DOHH2 (cell line): Measurements from ENCODE around the gene CDC37L1.

Experiments used
- H3F3A ChIP-seq: fragments of 200-600 bp; sonication (generic), shearing (Covaris generic); 2 replicates; pipeline ENCODE4 v1.6.0; 2016; ENCODE audit warnings: antibody characterized with exemption, mild to moderate bottlenecking; ENCODE audit not compliant: control insufficient read depth, insufficient read depth
- H3K27ac ChIP-seq: fragments of 200-600 bp; sonication (generic); 2 replicates; pipeline ENCODE4 v1.5.1; 2014; ENCODE audit warnings: low read depth, mild to moderate bottlenecking, low read length, moderate library complexity
- H3K27me3 ChIP-seq: fragments of 200-600 bp; sonication (generic); 2 replicates; pipeline ENCODE4 v1.6.1; 2014; ENCODE audit warnings: mild to moderate bottlenecking, low read length, mixed read lengths; ENCODE audit not compliant: control insufficient read depth
- H3K36me3 ChIP-seq: fragments of 200-600 bp; sonication (generic); 2 replicates; pipeline ENCODE4 v1.6.1; 2014; ENCODE audit warnings: mild to moderate bottlenecking, low read length, moderate library complexity, mixed read lengths; ENCODE audit not compliant: control insufficient read depth
- H3K4me1 ChIP-seq: fragments of 200-600 bp; sonication (generic); 2 replicates; pipeline ENCODE4 v1.6.1; 2014; ENCODE audit warnings: mild to moderate bottlenecking, low read length, mixed read lengths; ENCODE audit not compliant: control insufficient read depth
- H3K4me2 ChIP-seq: fragments of 200-600 bp; sonication (generic); 2 replicates; pipeline ENCODE4 v1.6.0; 2014; ENCODE audit warnings: mild to moderate bottlenecking, low read length, moderate library complexity
- H3K4me3 ChIP-seq: fragments of 200-600 bp; sonication (generic); 2 replicates; pipeline ENCODE4 v1.5.1; 2014; ENCODE audit warnings: mild to moderate bottlenecking, low read length, mixed read lengths
- H3K79me2 ChIP-seq: fragments of 200-600 bp; sonication (generic); 2 replicates; pipeline ENCODE4 v1.6.1; 2014; ENCODE audit warnings: mild to moderate bottlenecking, low read length, mixed read lengths; ENCODE audit not compliant: control insufficient read depth
- H3K9me2 ChIP-seq: fragments of 200-600 bp; sonication (generic); replicated peaks from 2 replicates; pipeline ENCODE4 v1.6.1; 2014; ENCODE audit warnings: mild to moderate bottlenecking, low read length, mixed read lengths; ENCODE audit not compliant: control insufficient read depth
- H3K9me3 ChIP-seq: fragments of 200-600 bp; sonication (generic); 2 replicates; pipeline ENCODE4 v1.6.1; 2014; ENCODE audit warnings: antibody characterized with exemption, low read length, mixed read lengths; ENCODE audit not compliant: control insufficient read depth, insufficient read depth
- H4K20me1 ChIP-seq: fragments of 200-600 bp; sonication (generic); 2 replicates; pipeline ENCODE4 v1.6.0; 2014; ENCODE audit warnings: low read depth, mild to moderate bottlenecking, antibody characterized with exemption, low read length, moderate library complexity; ENCODE audit not compliant: control insufficient read depth, insufficient read depth
- EZH2phosphoT487 ChIP-seq: fragments of 200-600 bp; sonication (generic); IDR thresholded peaks from 2 replicates; pipeline ENCODE4 v1.6.1; 2017; ENCODE audit warnings: borderline replicate concordance, mild to moderate bottlenecking, antibody characterized with exemption, low read length, moderate library complexity, mixed read lengths
- TF ChIP-seq, protein P1 (sequence below): fragments of 200-600 bp; sonication (generic); IDR thresholded peaks from one replicate; pipeline ENCODE4 v1.5.1; 2014; ENCODE audit warnings: antibody characterized with exemption, mild to moderate bottlenecking, low read depth, low read length; ENCODE audit not compliant: poor library complexity, severe bottlenecking

The CDC37L1 gene

DNA sequence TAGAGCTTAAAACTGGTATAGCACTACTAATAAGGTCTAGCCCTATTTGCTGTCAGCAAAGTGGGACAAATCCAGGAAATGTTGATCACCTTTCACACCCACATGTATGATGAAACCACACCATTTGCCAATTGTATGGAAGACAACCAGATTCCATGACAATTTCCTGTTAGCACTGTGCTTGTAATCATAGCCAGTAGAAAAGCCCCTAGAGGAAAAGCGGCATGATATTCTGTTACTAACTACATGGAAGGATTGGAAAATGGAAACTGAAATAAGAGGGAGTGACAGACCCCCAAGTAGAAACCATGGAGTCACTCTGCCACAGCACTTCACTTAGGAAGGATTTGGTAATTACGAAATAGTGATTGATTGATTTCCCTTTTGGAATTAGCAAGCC lies 14.0 kb upstream of the CDC37L1 start:
- no peaks in the 10 kb centered on the region for H3K9me3 ChIP-seq
- H3K9me2 ChIP-seq, result no peaks in the 10 kb centered on the region
- no peaks in the 10 kb centered on the region for H4K20me1 ChIP-seq
- no peaks in the 10 kb centered on the region for H3K36me3 ChIP-seq
- TF ChIP-seq, protein P1, sequence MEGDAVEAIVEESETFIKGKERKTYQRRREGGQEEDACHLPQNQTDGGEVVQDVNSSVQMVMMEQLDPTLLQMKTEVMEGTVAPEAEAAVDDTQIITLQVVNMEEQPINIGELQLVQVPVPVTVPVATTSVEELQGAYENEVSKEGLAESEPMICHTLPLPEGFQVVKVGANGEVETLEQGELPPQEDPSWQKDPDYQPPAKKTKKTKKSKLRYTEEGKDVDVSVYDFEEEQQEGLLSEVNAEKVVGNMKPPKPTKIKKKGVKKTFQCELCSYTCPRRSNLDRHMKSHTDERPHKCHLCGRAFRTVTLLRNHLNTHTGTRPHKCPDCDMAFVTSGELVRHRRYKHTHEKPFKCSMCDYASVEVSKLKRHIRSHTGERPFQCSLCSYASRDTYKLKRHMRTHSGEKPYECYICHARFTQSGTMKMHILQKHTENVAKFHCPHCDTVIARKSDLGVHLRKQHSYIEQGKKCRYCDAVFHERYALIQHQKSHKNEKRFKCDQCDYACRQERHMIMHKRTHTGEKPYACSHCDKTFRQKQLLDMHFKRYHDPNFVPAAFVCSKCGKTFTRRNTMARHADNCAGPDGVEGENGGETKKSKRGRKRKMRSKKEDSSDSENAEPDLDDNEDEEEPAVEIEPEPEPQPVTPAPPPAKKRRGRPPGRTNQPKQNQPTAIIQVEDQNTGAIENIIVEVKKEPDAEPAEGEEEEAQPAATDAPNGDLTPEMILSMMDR, result no peak
- TF ChIP-seq EZH2phosphoT487, result no peak
- peaks cover 58% of the 10 kb centered on the region for H3K4me1 ChIP-seq
- peak overlapping the region; percentile 96 for H3K4me3 ChIP-seq
- no peak overlapping the region for H3K27ac ChIP-seq
- peak overlapping the region; percentile 98 for H3K4me2 ChIP-seq
- H3F3A ChIP-seq, result peaks cover 8% of the 10 kb centered on the region; the same call in 1 of the 2 replicates
- peaks cover 5% of the 10 kb centered on the region for H3K27me3 ChIP-seq
- H3K79me2 ChIP-seq, result peaks cover 17% of the 10 kb centered on the region

DNA sequence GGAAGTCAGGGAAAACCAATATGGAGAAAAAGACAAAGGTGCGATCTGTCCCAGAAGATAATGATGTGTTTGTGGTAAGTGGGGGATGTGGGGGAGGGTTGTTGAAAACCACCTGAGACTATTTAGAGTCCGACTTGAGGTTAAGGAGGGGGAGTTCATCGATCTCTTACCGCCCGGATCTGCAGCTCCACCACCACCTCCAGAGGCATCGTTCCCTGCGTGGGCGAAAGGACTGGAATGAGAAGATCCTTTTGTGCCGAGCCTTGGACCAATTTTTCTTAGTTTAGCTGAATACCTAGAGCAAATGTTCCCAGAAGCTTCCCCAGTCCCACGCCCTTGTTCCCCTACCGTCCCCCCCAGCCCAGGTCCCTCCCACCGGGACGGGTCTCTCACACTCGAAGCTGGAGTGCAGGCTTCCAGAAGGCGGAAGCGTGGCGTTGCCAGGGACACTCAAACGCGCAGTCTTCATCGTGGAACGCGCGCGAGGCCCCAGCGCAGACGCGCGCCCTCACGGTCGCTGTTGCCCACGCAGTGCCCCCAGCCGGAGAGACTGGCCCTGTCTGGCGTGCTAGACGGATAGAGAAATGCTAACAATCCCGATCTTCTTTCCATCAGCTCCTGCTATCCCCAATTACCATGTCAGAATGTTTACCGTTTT lies 13.2 kb upstream of the CDC37L1 start, which contains the start of gene SPATA6L:
Gene SPATA6L, minus strand, starts transcription at position 439 of the 658 bp plus-strand sequence. Its CDS starts 230 bp downstream, at position 209.
- no peaks in the 10 kb centered on the region for H4K20me1 ChIP-seq
- H3K4me1 ChIP-seq, result peaks cover 58% of the 10 kb centered on the region
- H3F3A ChIP-seq, result peaks cover 8% of the 10 kb centered on the region; the same call in 1 of the 2 replicates
- peak within 1 kb of the TSS; percentile 96 for H3K4me3 ChIP-seq
- no peak within 1 kb of the TSS for H3K27ac ChIP-seq
- H3K4me2 ChIP-seq, result peak within 1 kb of the TSS; percentile 98
- peaks cover 17% of the 10 kb centered on the region for H3K79me2 ChIP-seq
- no peaks in the 10 kb centered on the region for H3K36me3 ChIP-seq
- no peaks in the 10 kb centered on the region for H3K9me2 ChIP-seq
- H3K27me3 ChIP-seq, result peaks cover 5% of the 10 kb centered on the region
- H3K9me3 ChIP-seq, result no peaks in the 10 kb centered on the region
- TF ChIP-seq, protein P1, result peak; percentile 24
- TF ChIP-seq EZH2phosphoT487, result no peak

DNA sequence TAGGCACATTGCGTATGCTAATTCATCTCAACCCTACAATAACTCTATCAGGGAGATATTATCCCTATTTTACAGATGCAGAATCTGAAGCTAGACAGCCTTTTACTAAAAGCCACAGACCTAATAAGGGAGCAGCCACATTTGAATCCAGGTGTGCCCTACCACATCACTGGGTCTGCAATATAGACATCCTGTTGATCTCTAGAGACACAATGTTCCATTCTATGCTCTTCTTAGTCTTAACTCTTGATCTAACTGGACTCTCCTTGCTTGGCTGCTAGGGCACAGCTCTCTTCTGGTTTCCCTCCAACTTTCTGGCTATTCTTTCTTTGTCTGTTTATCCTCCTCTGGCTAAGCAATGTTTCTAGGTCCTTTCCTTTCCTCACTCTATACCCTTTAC lies 11.7 kb upstream of the CDC37L1 start:
- Histone ChIP-seq H3K4me2 (no peak overlapping the region), H3K27ac (no peak overlapping the region), H3K4me1 (peaks cover 52% of the 10 kb centered on the region), H3F3A (peaks cover 8% of the 10 kb centered on the region; the same call in 1 of the 2 replicates), H3K9me2 (no peaks in the 10 kb centered on the region), H3K36me3 (no peaks in the 10 kb centered on the region), H3K9me3 (no peaks in the 10 kb centered on the region), H3K79me2 (peaks cover 13% of the 10 kb centered on the region), H4K20me1 (no peaks in the 10 kb centered on the region), H3K27me3 (peaks cover 5% of the 10 kb centered on the region), H3K4me3 (no peak overlapping the region)
- TF ChIP-seq EZH2phosphoT487, result no peak
- TF ChIP-seq, protein P1, result no peak
